Fibroblast of upper back skin (primary cell): ENCODE data around the gene FBXO4.

Experiments used
- DNase-seq: peaks from one replicate; pipeline ENCODE4 v3.0.0-alpha.2; 2013

FBXO4 gene

GRCh38 chr5:41924872-41925554 lies at the start of gene FBXO4:
Gene FBXO4 (plus strand): TSS chr5:41925281. CDS start chr5:41925310, 29 bp downstream.
- DNase-seq: peak; percentile 80

GRCh38 chr5:41876678-41877077 lies 48.4 kb upstream of the FBXO4 start:
- DNase-seq: no peak

- no peak for DNase-seq
Observed at GRCh38 chr5:41877408-41877807, 47.7 kb upstream of the FBXO4 start.

- no peak for DNase-seq
Observed at GRCh38 chr5:41878173-41878572, 46.9 kb upstream of the FBXO4 start.

- no peak for DNase-seq
Observed at GRCh38 chr5:41878643-41879478, 46.2 kb upstream of the FBXO4 start.

- DNase-seq: no peak
Observed at GRCh38 chr5:41882765-41883164, 42.3 kb upstream of the FBXO4 start.

- DNase-seq: no peak
Observed at GRCh38 chr5:41883243-41883642, 41.8 kb upstream of the FBXO4 start.

- no peak for DNase-seq
Observed at GRCh38 chr5:41883936-41884335, 41.1 kb upstream of the FBXO4 start.

GRCh38 chr5:41885286-41885685 lies 39.8 kb upstream of the FBXO4 start:
- no peak for DNase-seq

GRCh38 chr5:41891066-41891707 lies 33.9 kb upstream of the FBXO4 start:
- no peak for DNase-seq

GRCh38 chr5:41892031-41892430 lies 33.0 kb upstream of the FBXO4 start:
- DNase-seq: no peak

- DNase-seq: no peak
Observed at GRCh38 chr5:41893074-41893851, 31.8 kb upstream of the FBXO4 start.

GRCh38 chr5:41896230-41896629 lies 28.9 kb upstream of the FBXO4 start:
- DNase-seq: no peak

- no peak for DNase-seq
Observed at GRCh38 chr5:41903382-41903891, 21.6 kb upstream of the FBXO4 start.

GRCh38 chr5:41903892-41904799 lies 20.9 kb upstream of the FBXO4 start, which contains the start of gene RIMOC1:
Gene RIMOC1 (plus strand): TSS chr5:41904344. CDS start chr5:41904368, 24 bp downstream.
- DNase-seq: peak; percentile 100

- no peak for DNase-seq
Observed at GRCh38 chr5:41906151-41906550, 18.9 kb upstream of the FBXO4 start.

- DNase-seq: peak; percentile 76
Observed at GRCh38 chr5:41908374-41909079, 16.6 kb upstream of the FBXO4 start.

- no peak for DNase-seq
Observed at GRCh38 chr5:41918105-41918504, 7.0 kb upstream of the FBXO4 start.

GRCh38 chr5:41921166-41921565 lies 3.9 kb upstream of the FBXO4 start:
- DNase-seq: peak; percentile 9

- DNase-seq: peak; percentile 66
Observed at GRCh38 chr5:41921874-41922273, 3.2 kb upstream of the FBXO4 start.

GRCh38 chr5:41924526-41924871 lies 582 bp upstream of the FBXO4 start:
- no peak for DNase-seq
